HG03378 (cell line): Measurements from ENCODE around the gene MRPL14.

Experiments
- ATAC-seq: cut with Tn5 transposase; IDR thresholded peaks from one replicate; pipeline ENCODE4 v1.9.1; 2021; ENCODE audit warnings: mild to moderate bottlenecking, moderate library complexity; ENCODE audit not compliant: unreplicated experiment

The MRPL14 gene

GRCh38 chr6:44081753-44082152 is 45.5 kb downstream of the MRPL14 start:
- ATAC-seq, result no peak

- ATAC-seq, result no peak
Measured at GRCh38 chr6:44080561-44081521, 46.4 kb downstream of the MRPL14 start.

DNA sequence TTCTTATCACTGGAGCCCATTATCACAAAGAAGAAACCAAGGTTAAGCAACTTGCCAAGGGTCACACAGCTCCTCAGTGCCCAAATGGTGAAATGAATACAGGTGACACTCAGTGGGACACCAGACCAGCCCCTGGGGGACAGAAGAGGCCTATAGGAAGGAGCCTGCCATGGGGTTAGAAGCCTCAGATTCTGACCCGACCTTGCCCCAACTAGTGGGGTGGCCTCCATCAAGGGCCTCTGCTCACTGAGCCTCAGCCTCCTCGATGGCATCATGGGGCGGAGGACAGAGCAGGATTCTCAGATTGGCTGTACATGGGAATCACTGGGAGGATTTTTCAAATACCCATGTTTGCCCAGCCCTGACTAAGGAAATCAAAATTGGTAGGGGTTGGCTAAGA is 47.6 kb downstream of the MRPL14 start:
- no peak for ATAC-seq

GRCh38 chr6:44078827-44079671 is 48.2 kb downstream of the MRPL14 start:
- no peak for ATAC-seq

GRCh38 chr6:44078219-44078826 is 48.9 kb downstream of the MRPL14 start:
- ATAC-seq, result no peak

- ATAC-seq, result no peak
Measured at GRCh38 chr6:44077214-44077946, 49.9 kb downstream of the MRPL14 start.

DNA sequence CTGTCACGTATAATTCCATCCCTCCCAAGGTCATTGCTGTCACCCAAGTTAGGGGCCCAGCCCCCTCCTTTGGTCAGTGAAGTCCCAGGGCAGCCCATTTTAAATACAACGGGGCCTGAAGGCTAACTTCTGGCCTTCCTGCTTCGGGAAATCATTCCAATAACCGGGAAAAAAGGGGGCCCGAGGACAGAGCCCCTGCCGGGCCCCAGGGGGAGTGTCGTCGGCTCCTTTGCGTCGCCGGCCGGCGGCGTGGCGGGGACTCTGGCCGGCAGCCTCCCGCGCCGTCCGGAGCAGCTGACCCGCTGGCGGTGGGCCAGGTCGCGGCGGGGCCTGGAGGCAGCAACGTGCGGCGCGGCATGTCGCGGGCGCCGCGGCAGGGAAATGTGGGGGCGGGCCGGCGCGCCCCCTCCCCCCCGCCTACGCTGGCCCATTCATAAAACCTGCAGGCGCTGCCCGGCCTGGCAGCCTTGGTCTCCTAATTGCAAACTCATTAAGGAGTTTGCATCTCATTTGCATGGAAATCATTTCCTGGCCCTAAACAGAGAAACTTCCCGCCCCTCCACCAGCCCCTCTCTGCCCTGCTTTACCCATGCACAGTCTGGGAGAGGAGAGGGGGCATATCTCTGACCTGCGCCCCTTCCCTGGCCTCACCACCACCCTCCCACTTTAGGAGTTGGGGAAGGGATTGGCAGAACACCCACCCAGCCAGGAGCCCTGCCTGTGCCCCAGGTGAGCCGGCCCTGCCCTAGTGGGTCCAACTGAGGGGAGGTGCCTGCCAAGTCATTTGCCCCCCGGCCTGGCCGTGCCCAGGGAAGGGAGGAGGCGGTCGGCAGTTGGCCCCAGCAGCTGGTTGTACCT is 50.7 kb downstream of the MRPL14 start:
- ATAC-seq, result no peak

GRCh38 chr6:44075647-44076355 is 51.5 kb downstream of the MRPL14 start:
- no peak for ATAC-seq

DNA sequence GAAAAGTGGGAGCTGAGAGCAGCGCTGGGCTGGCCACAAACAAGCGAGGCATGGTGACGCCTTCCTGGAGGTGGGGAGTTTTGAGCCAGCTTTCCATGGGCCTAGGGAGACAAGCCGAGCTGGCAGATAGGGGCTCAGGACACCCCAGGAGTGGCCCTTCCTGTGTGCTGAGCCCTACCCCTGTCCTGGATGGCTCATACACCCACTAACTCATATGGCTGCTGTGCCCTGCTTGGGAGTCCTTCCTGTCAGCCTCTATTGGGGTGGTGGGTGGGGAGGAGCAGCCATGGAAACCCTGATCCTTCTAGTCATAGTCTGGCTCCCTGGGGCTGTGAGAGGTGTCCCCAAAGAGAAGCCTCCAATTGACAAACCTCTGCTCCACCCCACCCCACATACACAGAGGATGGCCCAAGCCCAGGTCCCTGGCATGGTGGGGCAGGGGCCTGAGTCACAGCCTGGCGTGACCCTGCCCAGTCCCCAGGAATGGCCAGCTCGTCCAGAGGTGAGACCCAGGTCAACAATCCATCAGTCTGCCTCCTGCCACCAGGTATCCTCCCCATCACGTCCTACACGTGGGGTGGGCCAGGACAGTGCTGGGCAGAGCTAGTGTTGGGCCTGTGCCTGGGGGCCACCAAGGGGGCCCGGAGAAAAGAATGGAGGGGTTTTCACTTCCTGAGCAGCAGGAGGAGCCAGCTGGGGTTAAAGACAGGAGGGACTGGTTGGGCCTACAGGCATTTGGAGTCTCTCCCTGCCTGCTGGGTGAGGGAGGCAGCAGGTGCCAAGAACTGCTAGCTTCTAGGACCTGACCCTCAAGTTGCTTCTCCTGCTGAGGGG is 52.2 kb downstream of the MRPL14 start:
- ATAC-seq, result no peak

GRCh38 chr6:44074439-44074812 is 52.8 kb downstream of the MRPL14 start:
- ATAC-seq, result peak; percentile 32

DNA sequence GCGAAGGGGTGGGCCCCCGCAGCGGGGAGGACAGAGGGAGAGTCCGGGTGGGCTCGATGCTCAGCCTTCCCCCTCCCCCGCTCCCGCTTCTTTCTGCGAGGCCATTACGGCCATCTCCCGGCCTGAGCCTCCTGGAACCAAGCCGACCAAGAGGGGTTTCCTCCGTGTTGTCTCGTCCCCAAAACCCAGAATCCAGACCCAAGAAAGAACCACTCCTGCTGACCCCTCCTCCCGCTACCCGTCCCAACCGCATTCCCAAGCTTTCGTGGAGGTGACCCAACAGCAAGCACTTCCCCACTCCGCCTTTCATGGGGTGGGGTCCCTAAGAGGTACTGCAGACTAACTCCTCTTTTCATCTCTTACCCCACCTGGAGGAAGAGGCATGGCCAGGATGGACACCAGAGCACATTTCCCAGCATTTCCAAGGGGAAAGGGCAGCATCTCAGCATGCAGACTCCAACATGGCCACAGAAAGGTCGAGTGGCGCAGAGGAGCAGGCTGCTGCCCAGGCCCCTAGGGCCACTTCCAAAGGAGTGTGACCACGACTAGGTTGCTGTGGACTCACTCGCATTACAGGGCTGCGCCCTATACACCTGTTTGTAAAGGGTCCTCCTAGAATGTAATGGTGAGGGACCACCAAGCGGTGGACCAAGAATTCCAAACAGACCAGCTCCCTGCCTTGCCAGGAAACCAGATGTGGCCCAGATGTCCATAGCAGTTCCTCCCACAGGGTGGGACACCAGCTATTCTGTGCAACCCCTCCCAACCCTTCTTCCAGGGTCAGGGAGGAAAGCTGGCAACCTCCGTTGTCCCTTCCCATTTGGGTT is 53.4 kb downstream of the MRPL14 start:
- ATAC-seq, result peak; percentile 10

DNA sequence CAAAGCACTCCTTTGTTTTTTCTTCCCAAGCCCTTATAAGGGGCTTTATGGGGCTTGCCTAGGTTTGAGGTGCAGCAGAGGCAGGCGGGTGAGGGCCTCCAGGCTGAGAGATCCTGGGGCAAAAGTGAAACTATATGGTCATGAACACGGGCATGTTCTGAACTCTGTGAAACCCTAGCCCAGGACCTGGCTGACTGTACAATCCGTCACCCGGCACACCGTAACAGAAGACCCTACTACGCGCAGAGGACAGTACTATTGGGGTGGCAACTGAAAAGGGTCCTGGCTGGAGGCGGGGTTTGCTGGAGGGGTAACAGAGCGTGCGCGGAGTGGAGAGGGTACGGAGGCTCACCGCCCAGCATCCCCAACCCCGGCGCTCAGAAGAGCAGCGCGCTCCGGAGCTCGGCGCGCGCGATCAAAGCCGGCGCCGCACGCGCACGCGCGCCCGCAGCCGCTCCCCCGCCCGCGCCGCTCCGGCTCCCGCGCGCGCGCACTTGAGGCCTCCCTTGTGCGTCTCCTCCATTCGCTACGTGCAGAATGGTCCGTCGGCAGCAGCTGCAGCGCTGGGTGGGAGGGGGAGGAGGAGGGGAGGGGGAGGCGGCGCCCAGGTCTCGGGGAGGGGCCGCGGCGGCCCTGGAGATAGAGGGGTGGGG is 54.2 kb downstream of the MRPL14 start:
- peak; percentile 35 for ATAC-seq

GRCh38 chr6:44072452-44072958 is 54.7 kb downstream of the MRPL14 start:
- peak; percentile 3 for ATAC-seq

- no peak for ATAC-seq
Measured at GRCh38 chr6:44071670-44072451, 55.4 kb downstream of the MRPL14 start.

GRCh38 chr6:44068607-44069296 is 58.5 kb downstream of the MRPL14 start:
- ATAC-seq, result no peak
